Upper lobe of left lung (tissue), 6 donors: Measurements from ENCODE around the gene DPP6. TPM values are rescaled to one million over a fixed set of nuclear protein-coding genes. Genes with fewer than 3 reads are reported as not detected.

Experiments
- ATAC-seq, 2 donors: fragments of 200-7000 bp; cut with Tn5 transposase; one replicate each; pipeline ENCODE4 v1.9.1; 2022; ENCODE audit warnings: mild to moderate bottlenecking in 2 of 2, moderate library complexity in 2 of 2; ENCODE audit not compliant: low FRiP score in 2 of 2
- DNase-seq, 2 donors: peaks; one replicate each; pipeline ENCODE4 v3.0.0-alpha.2; 2019 to 2020
- H3K27ac ChIP-seq, 4 donors: fragments of 200-600 bp; sonication (generic); one replicate each; pipeline ENCODE4 v1.5.1; 2016 to 2019
- H3K27me3 ChIP-seq, 4 donors: fragments of 200-600 bp; sonication (generic); one replicate each; pipeline ENCODE4 v1.5.1; 2017 to 2019
- H3K36me3 ChIP-seq, 4 donors: fragments of 200-600 bp; sonication (generic); one replicate each; pipeline ENCODE4 v1.5.1; 2016 to 2019
- H3K4me1 ChIP-seq, 4 donors: fragments of 200-600 bp; sonication (generic); one replicate each; pipeline ENCODE4 v1.5.1; 2018 to 2019
- H3K4me3 ChIP-seq, 4 donors: fragments of 200-600 bp; sonication (generic); one replicate each; pipeline ENCODE4 v1.5.1; 2017 to 2019; ENCODE audit warnings: mild to moderate bottlenecking in 2 of 4, moderate library complexity in 1 of 4
- H3K9me3 ChIP-seq, 4 donors: fragments of 200-600 bp; sonication (generic); one replicate each; pipeline ENCODE4 v1.5.1; 2018 to 2019
- CTCF ChIP-seq, 6 experiments: fragments of 450-650 bp in 4 of 6; fragments of 200-600 bp in 2 of 6; sonication (generic) in 2 of 6; IDR thresholded peaks; one replicate each; pipeline ENCODE4 v1.5.1; 2016 to 2019; ENCODE audit warnings: antibody characterized with exemption in 6 of 6
- EP300 ChIP-seq, 4 donors: sonication (generic); formaldehyde crosslinking; IDR thresholded peaks; one replicate each; pipeline ENCODE4 v1.5.1; 2017; ENCODE audit warnings: antibody characterized with exemption in 4 of 4, control low read depth in 2 of 4
- POLR2A ChIP-seq, 4 donors: fragments of 450-650 bp; IDR thresholded peaks; one replicate each; pipeline ENCODE4 v1.5.1; 2016 to 2017; ENCODE audit warnings: antibody characterized with exemption in 4 of 4, mild to moderate bottlenecking in 2 of 4
- POLR2AphosphoS5 ChIP-seq, 2 donors: sonication (generic); formaldehyde crosslinking; IDR thresholded peaks; one replicate each; pipeline ENCODE4 v1.5.1; 2017; ENCODE audit warnings: antibody characterized with exemption in 2 of 2
- WGBS, 2 donors: methylation state at CpG; one replicate each; pipeline ENCODE4 v1.1.5; 2017 to 2018; 5-methylcytosine and 5-hydroxymethylcytosine counted together
- total RNA-seq, 6 donors: library from RNA; depleted of rRNA in 4 of 6; stranded (reverse); fragments of >200 nt in 4 of 6; gene quantifications; one replicate each; pipeline versions ENCODE4 v1.1.0 to v1.2.1, GENCODE V29; 2016 to 2021
- donor health status: DM: no; HTN: no; CAD: no; lungs with moderate emphysema.
- donor health status: DM: no; HTN: yes; CAD: no; lungs with severe emphysema.

DPP6 gene
- total RNA-seq, 6 donors from 2014 or later, result 0.49 to 3.1 (median 0.86) TPM; not detected in 2

GRCh38 chr7:154774303-154774969, 722.2 kb downstream of the DPP6 start:
- Histone ChIP-seq H3K4me3 (no peak overlapping the region), H3K27ac (no peak overlapping the region), H3K9me3 (no peaks in the 10 kb centered on the region), H3K27me3 (no peaks in the 10 kb centered on the region), H3K36me3 (no peaks in the 10 kb centered on the region), H3K4me1 (peaks cover 0 to 4% (median 0%) of the 10 kb centered on the region in 4 donors)
- ATAC-seq, result no peak
- no peak for TF ChIP-seq CTCF (IDR thresholded peaks at IDR 0.05)
- no peak for TF ChIP-seq POLR2A (IDR thresholded peaks at IDR 0.05)
- no peak for TF ChIP-seq POLR2AphosphoS5 (IDR thresholded peaks at IDR 0.05)
- TF ChIP-seq EP300 (IDR thresholded peaks at IDR 0.05), result no peak
- no peak for DNase-seq
- 80% methylated on average over 4 of the region's 4 CpGs for WGBS, 2 donors

GRCh38 chr7:154775681-154776080, 723.5 kb downstream of the DPP6 start:
- H3K4me3 ChIP-seq, result no peak overlapping the region
- peaks cover 0 to 4% (median 0%) of the 10 kb centered on the region in 4 donors for H3K4me1 ChIP-seq
- H3K9me3 ChIP-seq, result no peaks in the 10 kb centered on the region
- WGBS, 2 donors, result 89 to 97% methylated on average over 8 of the region's 8 CpGs
- no peaks in the 10 kb centered on the region for H3K27me3 ChIP-seq
- no peak overlapping the region for H3K27ac ChIP-seq
- no peaks in the 10 kb centered on the region for H3K36me3 ChIP-seq
- TF ChIP-seq EP300 (IDR thresholded peaks at IDR 0.05), result no peak
- no peak for TF ChIP-seq POLR2AphosphoS5 (IDR thresholded peaks at IDR 0.05)
- TF ChIP-seq CTCF (IDR thresholded peaks at IDR 0.05), result no peak
- TF ChIP-seq POLR2A (IDR thresholded peaks at IDR 0.05), result no peak
- no peak for DNase-seq
- no peak for ATAC-seq

GRCh38 chr7:154776350-154776749, 724.2 kb downstream of the DPP6 start:
- DNase-seq (no peak), ATAC-seq (no peak)
- Histone ChIP-seq H3K4me1 (peaks cover 0 to 4% (median 0%) of the 10 kb centered on the region in 4 donors), H3K27me3 (no peaks in the 10 kb centered on the region), H3K36me3 (no peaks in the 10 kb centered on the region), H3K27ac (no peak overlapping the region), H3K4me3 (no peak overlapping the region), H3K9me3 (no peaks in the 10 kb centered on the region)
- 41 to 53% methylated on average over 5 of the region's 5 CpGs for WGBS, 2 donors
- no peak for TF ChIP-seq POLR2A (IDR thresholded peaks at IDR 0.05)
- TF ChIP-seq EP300 (IDR thresholded peaks at IDR 0.05), result no peak
- no peak for TF ChIP-seq POLR2AphosphoS5 (IDR thresholded peaks at IDR 0.05)
- TF ChIP-seq CTCF (IDR thresholded peaks at IDR 0.05), result no peak

DNA sequence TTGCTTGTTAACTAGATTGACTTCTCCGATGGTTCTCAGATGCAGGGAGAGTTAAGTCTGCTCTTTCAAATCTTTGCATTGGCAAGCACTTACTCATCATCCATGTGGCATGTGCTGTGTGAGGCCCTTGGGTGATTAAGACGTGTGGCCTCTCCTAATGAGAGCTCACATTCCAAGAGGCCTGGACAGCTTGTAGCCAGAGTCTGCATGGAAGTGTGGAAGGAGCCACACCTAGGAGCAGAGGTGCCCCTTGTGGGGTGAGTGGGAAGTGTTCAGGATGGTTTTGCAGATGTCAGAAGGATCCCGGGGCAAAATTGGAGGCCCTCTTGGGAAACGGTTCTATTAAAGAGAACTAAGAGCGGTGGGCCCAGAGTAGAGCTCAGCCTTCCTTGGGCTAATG, 724.8 kb downstream of the DPP6 start:
- no peak for DNase-seq
- Histone ChIP-seq H3K27me3 (no peaks in the 10 kb centered on the region), H3K4me1 (peaks cover 0 to 4% (median 0%) of the 10 kb centered on the region in 4 donors), H3K36me3 (no peaks in the 10 kb centered on the region), H3K4me3 (no peak overlapping the region), H3K9me3 (no peaks in the 10 kb centered on the region), H3K27ac (no peak overlapping the region)
- WGBS, 2 donors, result 79 to 88% methylated on average over 5 of the region's 5 CpGs
- no peak for ATAC-seq
- TF ChIP-seq CTCF (IDR thresholded peaks at IDR 0.05) (no peak), POLR2AphosphoS5 (IDR thresholded peaks at IDR 0.05) (no peak), POLR2A (IDR thresholded peaks at IDR 0.05) (no peak), EP300 (IDR thresholded peaks at IDR 0.05) (no peak)

DNA sequence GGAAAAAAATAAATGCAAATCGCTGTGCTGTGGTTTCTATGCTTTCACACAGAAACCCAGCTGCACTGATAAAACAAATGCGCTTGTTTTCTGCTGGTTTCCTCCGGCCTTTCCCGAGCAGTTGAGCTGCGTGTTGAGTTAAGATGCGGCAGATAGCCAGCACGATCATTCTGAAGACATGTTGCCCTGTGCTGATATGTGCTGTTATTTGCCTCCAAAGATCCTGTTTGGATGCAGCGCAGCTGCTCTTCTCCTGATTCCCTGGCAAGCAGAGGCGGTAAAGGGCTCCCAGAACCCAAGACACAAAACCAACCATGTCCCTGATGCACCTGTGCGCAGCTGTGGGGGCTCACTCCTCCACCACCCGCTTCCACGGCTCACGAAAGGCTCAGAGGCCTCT, 725.3 kb downstream of the DPP6 start:
- ATAC-seq, result no peak
- no peaks in the 10 kb centered on the region for H3K36me3 ChIP-seq
- H3K27ac ChIP-seq, result no peak overlapping the region
- H3K4me1 ChIP-seq, result peaks cover 0 to 4% (median 0%) of the 10 kb centered on the region in 4 donors
- no peaks in the 10 kb centered on the region for H3K27me3 ChIP-seq
- WGBS, 2 donors, result 91 to 92% methylated on average over 13 of the region's 13 CpGs
- H3K4me3 ChIP-seq, result no peak overlapping the region
- no peak for DNase-seq
- H3K9me3 ChIP-seq, result no peaks in the 10 kb centered on the region
- no peak for TF ChIP-seq CTCF (IDR thresholded peaks at IDR 0.05)
- no peak for TF ChIP-seq EP300 (IDR thresholded peaks at IDR 0.05)
- TF ChIP-seq POLR2A (IDR thresholded peaks at IDR 0.05), result no peak
- no peak for TF ChIP-seq POLR2AphosphoS5 (IDR thresholded peaks at IDR 0.05)
